ENCODE data around the gene CPO. TPM values are rescaled to one million over a fixed set of nuclear protein-coding genes. Genes with fewer than 3 reads are reported as not detected.

CPO gene
- total RNA-seq, 1 donor from 2014 or later = not detected

GRCh38 chr2:206989311-206989710 is 50.0 kb downstream of the CPO start:
- Mint-ChIP-seq H3K27me3 (ENCODE audit: unreplicated experiment) (no peaks in the 10 kb centered on the region), H3K9me3 (ENCODE audit: unreplicated experiment) (no peaks in the 10 kb centered on the region), H3K27ac (ENCODE audit: unreplicated experiment) (no peak overlapping the region), H3K36me3 (ENCODE audit: unreplicated experiment) (no peaks in the 10 kb centered on the region), H3K4me3 (ENCODE audit: unreplicated experiment) (no peak overlapping the region), H3K4me1 (ENCODE audit: low read depth, unreplicated experiment) (peaks cover 11% of the 10 kb centered on the region)
- peak; percentile 54 for DNase-seq
- TF ChIP-seq CTCF (IDR thresholded peaks at IDR 0.05; ENCODE audit: partially characterized antibody, unreplicated experiment) = peak; percentile 82

- peaks cover 13% of the 10 kb centered on the region for H3K4me1 Mint-ChIP-seq (ENCODE audit: low read depth, unreplicated experiment)
- H3K4me3 Mint-ChIP-seq (ENCODE audit: unreplicated experiment) = no peak overlapping the region
- no peak for DNase-seq
- no peak for TF ChIP-seq CTCF (IDR thresholded peaks at IDR 0.05; ENCODE audit: partially characterized antibody, unreplicated experiment)
- H3K27ac Mint-ChIP-seq (ENCODE audit: unreplicated experiment) = no peak overlapping the region
- H3K27me3 Mint-ChIP-seq (ENCODE audit: unreplicated experiment) = peaks cover 2% of the 10 kb centered on the region
- H3K9me3 Mint-ChIP-seq (ENCODE audit: unreplicated experiment) = peaks cover 1% of the 10 kb centered on the region
- no peaks in the 10 kb centered on the region for H3K36me3 Mint-ChIP-seq (ENCODE audit: unreplicated experiment)
These were observed 51.0 kb downstream of the CPO start for GRCh38 chr2:206990360-206990759.

GRCh38 chr2:206991070-206991469 is 51.8 kb downstream of the CPO start:
- no peak overlapping the region for H3K27ac Mint-ChIP-seq (ENCODE audit: unreplicated experiment)
- TF ChIP-seq CTCF (IDR thresholded peaks at IDR 0.05; ENCODE audit: partially characterized antibody, unreplicated experiment) = no peak
- peaks cover 2% of the 10 kb centered on the region for H3K27me3 Mint-ChIP-seq (ENCODE audit: unreplicated experiment)
- no peak overlapping the region for H3K4me3 Mint-ChIP-seq (ENCODE audit: unreplicated experiment)
- H3K36me3 Mint-ChIP-seq (ENCODE audit: unreplicated experiment) = no peaks in the 10 kb centered on the region
- DNase-seq = no peak
- H3K4me1 Mint-ChIP-seq (ENCODE audit: low read depth, unreplicated experiment) = peaks cover 13% of the 10 kb centered on the region
- H3K9me3 Mint-ChIP-seq (ENCODE audit: unreplicated experiment) = peaks cover 1% of the 10 kb centered on the region

GRCh38 chr2:206993396-206993911 is 54.1 kb downstream of the CPO start:
- Mint-ChIP-seq H3K36me3 (ENCODE audit: unreplicated experiment) (peaks cover 7% of the 10 kb centered on the region), H3K27me3 (ENCODE audit: unreplicated experiment) (peaks cover 2% of the 10 kb centered on the region), H3K9me3 (ENCODE audit: unreplicated experiment) (peaks cover 1% of the 10 kb centered on the region), H3K27ac (ENCODE audit: unreplicated experiment) (peak overlapping the region; percentile 65), H3K4me1 (ENCODE audit: low read depth, unreplicated experiment) (peaks cover 13% of the 10 kb centered on the region), H3K4me3 (ENCODE audit: unreplicated experiment) (no peak overlapping the region)
- no peak for TF ChIP-seq CTCF (IDR thresholded peaks at IDR 0.05; ENCODE audit: partially characterized antibody, unreplicated experiment)
- DNase-seq = no peak

- peaks cover 7% of the 10 kb centered on the region for H3K36me3 Mint-ChIP-seq (ENCODE audit: unreplicated experiment)
- H3K27ac Mint-ChIP-seq (ENCODE audit: unreplicated experiment) = peak overlapping the region; percentile 65
- H3K27me3 Mint-ChIP-seq (ENCODE audit: unreplicated experiment) = peaks cover 2% of the 10 kb centered on the region
- H3K4me3 Mint-ChIP-seq (ENCODE audit: unreplicated experiment) = no peak overlapping the region
- peaks cover 1% of the 10 kb centered on the region for H3K9me3 Mint-ChIP-seq (ENCODE audit: unreplicated experiment)
- H3K4me1 Mint-ChIP-seq (ENCODE audit: low read depth, unreplicated experiment) = peaks cover 13% of the 10 kb centered on the region
- no peak for DNase-seq
- TF ChIP-seq CTCF (IDR thresholded peaks at IDR 0.05; ENCODE audit: partially characterized antibody, unreplicated experiment) = no peak
These were observed 54.6 kb downstream of the CPO start for GRCh38 chr2:206993964-206994363.
